Activated B cell treated with CpG ODN at 0.5 μM for 24 hours (primary cell): ENCODE results near the gene ARHGAP4. TPM values are rescaled to one million over a fixed set of nuclear protein-coding genes. Genes with fewer than 3 reads are reported as not detected.
A peak's percentile ranks its signal among the peaks of the same experiment; 100 is the strongest.

ENCODE experiments used
- ATAC-seq: fragments of 200-7000 bp; cut with Tn5 transposase; one replicate; pipeline ENCODE4 v1.10.0; 2021; ENCODE audit warnings: low read depth, mild to moderate bottlenecking, moderate library complexity
- CTCF ChIA-PET: fragments of 350-600 bp; sonication (Branson Sonifier 250); formaldehyde crosslinking; loops from one replicate; lab custom pipeline; 2021; ENCODE audit warnings: antibody characterized with exemption; lab: Charles Lee
- POLR2A ChIA-PET: fragments of 350-600 bp; sonication (Branson Sonifier 250); formaldehyde crosslinking; loops from one replicate; lab custom pipeline; 2021; ENCODE audit warnings: antibody characterized with exemption; lab: Charles Lee
- DNase-seq: peaks from one replicate; pipeline ENCODE4 v3.0.0; 2022
- H3K27ac Mint-ChIP-seq: one replicate; pipeline ENCODE4 v1.8.0; 2020; ENCODE audit warnings: mixed read lengths
- H3K27me3 Mint-ChIP-seq: one replicate; pipeline ENCODE4 v1.8.0; 2021; ENCODE audit warnings: mixed read lengths
- H3K36me3 Mint-ChIP-seq: one replicate; pipeline ENCODE4 v1.8.0; 2021; ENCODE audit warnings: low read depth, mixed read lengths
- H3K4me1 Mint-ChIP-seq: one replicate; pipeline ENCODE4 v1.8.0; 2021; ENCODE audit warnings: mixed read lengths
- H3K4me3 Mint-ChIP-seq: one replicate; pipeline ENCODE4 v1.8.0; 2020; ENCODE audit warnings: mild to moderate bottlenecking, mixed read lengths
- H3K9me3 Mint-ChIP-seq: one replicate; pipeline ENCODE4 v1.8.0; 2020; ENCODE audit warnings: mixed read lengths
- CTCF ChIP-seq: fragments of 200-600 bp; IDR thresholded peaks from one replicate; pipeline ENCODE4 v1.8.0; 2022; ENCODE audit warnings: antibody characterized with exemption, mild to moderate bottlenecking
- intact Hi-C: fragments of 100-400 bp; cut with micrococcal nuclease; formaldehyde crosslinking; loops from one replicate; pipeline ENCODE4 v1.15.1; 2024
- total RNA-seq: library from RNA; stranded (reverse); gene quantifications from 2 replicates; pipeline ENCODE4 v1.2.3, GENCODE V29; 2022

ARHGAP4 gene
- total RNA-seq, 1 donor from 2014 or later: 158 TPM

GRCh38 chrX:153954558-153955227, 28.6 kb upstream of the ARHGAP4 start:
- DNase-seq (no peak), ATAC-seq (no peak)
- Mint-ChIP-seq H3K27ac (no peak overlapping the region), H3K4me1 (peaks cover 2% of the 10 kb centered on the region), H3K27me3 (no peaks in the 10 kb centered on the region), H3K9me3 (no peaks in the 10 kb centered on the region), H3K36me3 (peaks cover 71% of the 10 kb centered on the region), H3K4me3 (no peak overlapping the region)
- TF ChIP-seq CTCF: no peak
- intact Hi-C loops: no loop called here
- POLR2A ChIA-PET: no interaction called here
- CTCF ChIA-PET: no interaction called here

GRCh38 chrX:153953892-153954557, 28.0 kb upstream of the ARHGAP4 start:
- ChIA-PET CTCF (no interaction called here), POLR2A (interaction anchor here (0.8 kb wide), 1 partner anchor 27 kb away, joined by 3 read pairs; no protein-coding TSS in a partner anchor)
- no peak for TF ChIP-seq CTCF
- Mint-ChIP-seq H3K9me3 (no peaks in the 10 kb centered on the region), H3K27me3 (no peaks in the 10 kb centered on the region), H3K4me1 (peaks cover 2% of the 10 kb centered on the region), H3K4me3 (no peak overlapping the region), H3K27ac (no peak overlapping the region), H3K36me3 (peaks cover 71% of the 10 kb centered on the region)
- no peak for ATAC-seq
- no peak for DNase-seq
- intact Hi-C loops: loop anchor here (1.0 to 2.0 kb wide), 3 partner anchors 13 to 190 kb away; partner anchors contain the start of gene PLXNB3

- no peaks in the 10 kb centered on the region for H3K9me3 Mint-ChIP-seq
- ChIA-PET CTCF (interaction anchor here (1.2 to 9.8 kb wide), 2 partner anchors 14 to 30 kb away, joined by 3 to 146 read pairs; partner anchors contain the start of gene ARHGAP4), POLR2A (interaction anchor here (0.8 to 1.2 kb wide), 2 partner anchors 27 to 28 kb away, joined by 3 to 4 read pairs; no protein-coding TSS in a partner anchor)
- no peaks in the 10 kb centered on the region for H3K27me3 Mint-ChIP-seq
- ATAC-seq (peak; percentile 88), DNase-seq (peak; percentile 68)
- peak overlapping the region; percentile 46 for H3K27ac Mint-ChIP-seq
- no peak overlapping the region for H3K4me3 Mint-ChIP-seq
- peaks cover 2% of the 10 kb centered on the region for H3K4me1 Mint-ChIP-seq
- intact Hi-C loops: loop anchor here (1.0 to 2.0 kb wide), 3 partner anchors 13 to 189 kb away; partner anchors contain the start of gene PLXNB3
- no peak for TF ChIP-seq CTCF
- H3K36me3 Mint-ChIP-seq: peaks cover 69% of the 10 kb centered on the region
Measured at GRCh38 chrX:153953342-153953830, 27.3 kb upstream of the ARHGAP4 start.

GRCh38 chrX:153952373-153953026, 26.4 kb upstream of the ARHGAP4 start:
- intact Hi-C loops: loop anchor here (1.0 to 2.0 kb wide), 3 partner anchors 14 to 188 kb away; partner anchors contain the start of gene PLXNB3
- Mint-ChIP-seq H3K27me3 (no peaks in the 10 kb centered on the region), H3K36me3 (peaks cover 67% of the 10 kb centered on the region), H3K4me3 (no peak overlapping the region), H3K4me1 (peaks cover 3% of the 10 kb centered on the region), H3K27ac (no peak overlapping the region), H3K9me3 (no peaks in the 10 kb centered on the region)
- DNase-seq (no peak), ATAC-seq (no peak)
- CTCF ChIA-PET: interaction anchor here (1.2 to 9.8 kb wide), 2 partner anchors 15 to 29 kb away, joined by 3 to 146 read pairs; partner anchors contain the start of gene ARHGAP4
- POLR2A ChIA-PET: interaction anchor here (1.2 kb wide), 1 partner anchor 27 kb away, joined by 4 read pairs; no protein-coding TSS in a partner anchor
- no peak for TF ChIP-seq CTCF
